ENCODE measurements around the gene PGR. TPM values are rescaled to one million over a fixed set of nuclear protein-coding genes. Genes with fewer than 3 reads are reported as not detected.
A peak's percentile ranks its signal among the peaks of the same experiment; 100 is the strongest.

Gene PGR
- total RNA-seq (ENCODE audit: insufficient read depth, low replicate concordance): 14.0 TPM

DNA sequence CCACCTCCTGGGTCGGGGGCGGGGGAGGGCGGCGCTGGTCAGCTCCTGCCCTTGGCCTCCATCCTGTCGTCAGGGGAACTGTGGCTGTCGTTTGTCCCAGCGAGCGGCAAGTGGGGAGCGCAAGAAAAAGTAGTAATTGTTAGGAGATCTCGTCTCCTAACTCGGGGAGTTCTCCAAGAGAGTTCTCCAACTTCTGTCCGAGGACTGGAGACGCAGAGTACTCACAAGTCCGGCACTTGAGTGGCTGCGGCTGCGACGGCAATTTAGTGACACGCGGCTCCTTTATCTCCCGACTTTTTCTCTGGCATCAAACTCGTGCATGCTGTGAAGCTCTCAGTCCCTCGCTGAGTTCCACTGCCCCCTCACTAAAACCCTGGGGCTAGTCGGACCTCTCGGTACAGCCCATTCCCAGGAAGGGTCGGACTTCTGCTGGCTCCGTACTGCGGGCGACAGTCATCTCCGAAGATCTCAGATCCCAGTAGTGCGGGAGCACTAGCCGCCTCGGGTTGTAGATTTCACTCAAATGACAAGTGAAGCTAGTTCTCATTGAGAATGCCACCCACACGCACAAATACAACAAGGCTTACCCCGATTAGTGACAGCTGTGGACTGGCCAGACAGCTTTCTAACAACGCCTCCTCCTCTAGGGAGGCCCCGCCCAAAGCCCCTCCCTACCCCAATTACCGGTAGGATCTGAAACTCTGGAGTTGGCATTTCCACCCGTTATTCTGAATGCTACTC is at the start of gene PGR:
Gene PGR (minus strand): TSS at position 611 of the 741 bp plus-strand sequence. CDS start 743 bp downstream, outside the sequence.
- DNase-seq (ENCODE audit: low spot score): peak; percentile 26

DNA sequence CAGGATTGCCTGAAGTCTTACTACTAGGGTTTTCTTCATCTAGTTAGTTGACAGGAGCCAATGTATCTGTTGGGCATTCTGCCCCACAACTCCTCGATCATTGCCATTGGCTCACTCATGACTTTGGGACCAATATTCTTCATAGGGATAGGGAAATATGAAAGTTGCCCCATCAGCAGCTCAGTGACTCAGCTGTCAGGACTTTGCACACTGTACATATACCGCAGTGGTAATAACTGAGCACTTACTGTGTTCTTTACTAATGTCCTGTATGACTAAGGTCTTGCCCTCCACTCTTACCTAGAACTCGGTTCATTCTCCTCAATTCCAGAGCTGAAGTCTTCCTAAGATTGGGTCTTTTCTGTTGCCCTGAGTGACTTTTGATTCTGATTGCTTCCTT is 46.8 kb upstream of the PGR start:
- no peak for DNase-seq (ENCODE audit: low spot score)

DNA sequence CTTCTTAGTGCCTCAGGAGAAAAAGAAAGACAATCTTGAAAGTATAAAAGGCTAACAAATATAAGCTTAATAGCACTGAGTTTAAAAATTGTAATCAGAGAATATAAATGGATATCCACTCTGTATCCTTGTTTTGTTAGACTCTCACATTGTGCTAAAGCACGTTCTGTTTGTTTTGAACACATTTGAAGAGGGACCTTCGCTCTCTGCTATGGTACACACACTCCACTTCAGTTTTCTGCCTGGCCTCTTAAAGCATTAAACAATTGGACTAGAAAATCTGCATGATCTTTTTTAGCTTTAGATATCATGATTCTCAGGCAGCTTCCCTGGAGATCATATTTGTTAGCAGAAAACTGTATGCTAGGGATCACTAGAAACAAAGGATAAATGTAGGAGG is 40.3 kb upstream of the PGR start:
- no peak for DNase-seq (ENCODE audit: low spot score)

DNA sequence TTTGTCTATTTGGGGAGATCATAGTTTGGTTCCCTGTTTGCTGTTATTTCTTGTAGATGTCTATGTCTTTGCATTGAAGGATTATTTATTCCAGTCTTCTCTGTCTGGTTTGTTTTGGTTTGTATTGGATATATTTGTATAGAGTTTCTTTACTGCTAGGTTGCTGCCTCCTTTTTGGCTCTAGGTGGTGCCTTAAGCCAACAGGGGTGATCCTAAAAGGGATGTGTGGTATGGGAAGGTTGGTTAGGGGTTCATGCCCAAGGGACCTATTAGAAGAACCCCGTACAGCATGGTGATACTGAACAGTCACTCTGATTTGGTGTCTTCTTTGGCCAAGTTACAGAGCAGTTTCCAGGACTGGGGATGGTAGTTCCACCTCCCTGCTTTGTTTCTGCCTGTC is 36.4 kb upstream of the PGR start:
- no peak for DNase-seq (ENCODE audit: low spot score)

DNA sequence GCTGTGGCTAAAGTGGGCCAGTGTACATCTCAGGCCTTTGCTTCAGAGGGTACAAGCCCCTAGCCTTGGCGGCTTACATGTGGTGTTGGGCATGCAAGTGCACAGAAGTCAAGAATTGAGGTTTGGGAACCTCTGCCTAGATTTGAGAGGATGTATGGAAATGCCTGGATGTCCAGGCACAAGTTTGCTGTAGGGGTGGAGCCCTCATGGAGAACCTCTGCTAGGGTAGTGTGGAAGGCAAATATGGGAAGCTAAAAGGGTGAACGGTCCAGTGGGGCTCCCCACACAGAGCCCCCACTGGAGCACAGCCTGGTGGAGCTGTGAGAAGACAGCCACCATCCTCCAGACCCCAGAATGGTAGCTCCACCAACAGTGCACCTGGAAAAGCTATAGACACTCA is 28.5 kb upstream of the PGR start:
- DNase-seq (ENCODE audit: low spot score): no peak

DNA sequence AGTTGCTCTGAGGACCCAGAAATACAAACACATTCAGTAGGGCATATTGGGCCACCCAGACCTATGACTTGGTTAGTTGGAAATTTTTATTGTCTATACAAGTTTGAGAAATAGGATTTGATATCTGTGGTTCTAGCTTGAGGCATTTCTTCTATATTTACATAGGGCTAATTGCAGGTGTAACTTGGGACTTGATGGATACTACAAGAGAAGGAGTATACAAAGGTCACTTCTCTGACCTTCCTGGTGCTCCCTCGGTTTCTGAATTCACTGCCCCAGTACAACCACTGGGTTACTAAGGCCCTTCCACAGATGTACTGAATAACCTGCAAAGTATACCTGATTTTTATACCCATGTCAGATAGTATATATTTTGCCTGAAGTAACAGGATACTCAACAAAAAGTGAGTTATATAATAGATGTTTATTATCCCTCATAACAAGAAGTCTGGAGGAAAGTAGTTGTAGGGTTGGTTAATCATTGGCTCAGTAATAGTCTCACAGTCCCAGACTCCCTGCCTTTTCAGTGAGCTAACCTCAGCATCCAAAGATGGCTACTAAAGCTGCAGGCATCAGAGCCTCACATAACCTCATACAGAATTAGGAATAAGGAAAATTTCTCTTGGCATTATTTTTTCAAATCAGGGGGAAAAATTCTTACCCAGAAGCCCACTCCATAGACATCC is 8.8 kb upstream of the PGR start:
- DNase-seq (ENCODE audit: low spot score): no peak

DNA sequence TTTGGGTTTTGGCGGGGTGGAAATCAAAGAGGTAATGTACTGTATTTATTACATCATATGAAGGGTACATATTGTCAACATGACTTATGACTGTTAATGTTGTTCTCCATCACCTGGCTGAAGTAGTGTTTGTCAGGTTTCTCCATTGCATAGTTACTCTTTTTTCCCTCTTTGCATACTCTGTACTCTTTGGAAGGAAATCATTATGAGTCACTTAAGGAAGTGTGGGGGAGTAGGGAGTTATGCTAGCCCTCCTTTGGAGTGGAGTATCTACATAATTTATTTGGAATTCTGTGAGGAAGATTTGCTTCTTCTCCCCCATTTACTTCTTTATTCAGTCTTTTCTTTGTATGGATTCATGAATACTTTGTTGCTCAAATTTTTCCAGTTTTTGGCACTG is 3.6 kb upstream of the PGR start:
- DNase-seq (ENCODE audit: low spot score): no peak

DNA sequence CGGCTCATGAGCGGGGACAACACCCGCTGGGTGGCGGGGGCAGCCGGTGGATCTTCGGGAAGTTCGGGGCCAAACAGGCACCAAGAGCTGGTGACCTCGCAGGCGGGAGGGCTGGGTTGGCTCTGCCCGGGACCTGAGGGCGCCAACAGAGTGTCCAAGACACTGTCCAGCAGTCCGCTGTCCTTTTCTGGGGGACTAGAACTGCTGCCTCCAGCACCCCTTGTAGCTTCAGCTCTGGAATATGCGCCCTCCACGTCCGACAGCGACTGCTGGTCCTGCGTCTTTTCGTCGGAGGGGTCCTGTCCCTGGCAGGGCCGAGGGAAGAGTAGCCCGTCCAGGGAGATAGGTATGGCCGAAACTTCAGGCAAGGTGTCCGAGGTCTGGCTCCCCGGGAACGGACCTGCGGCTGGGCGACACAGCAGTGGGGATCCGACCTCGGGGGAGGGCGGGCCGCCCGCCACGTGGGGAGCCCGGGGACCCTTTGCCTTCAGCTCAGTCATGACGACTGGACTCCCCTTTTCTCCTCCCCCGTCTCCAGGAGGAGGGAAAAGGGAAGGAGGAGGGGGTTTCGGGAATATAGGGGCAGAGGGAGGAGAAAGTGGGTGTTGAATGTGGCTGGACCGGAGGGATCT is 926 bp downstream of the PGR start:
- no peak for DNase-seq (ENCODE audit: low spot score)

DNA sequence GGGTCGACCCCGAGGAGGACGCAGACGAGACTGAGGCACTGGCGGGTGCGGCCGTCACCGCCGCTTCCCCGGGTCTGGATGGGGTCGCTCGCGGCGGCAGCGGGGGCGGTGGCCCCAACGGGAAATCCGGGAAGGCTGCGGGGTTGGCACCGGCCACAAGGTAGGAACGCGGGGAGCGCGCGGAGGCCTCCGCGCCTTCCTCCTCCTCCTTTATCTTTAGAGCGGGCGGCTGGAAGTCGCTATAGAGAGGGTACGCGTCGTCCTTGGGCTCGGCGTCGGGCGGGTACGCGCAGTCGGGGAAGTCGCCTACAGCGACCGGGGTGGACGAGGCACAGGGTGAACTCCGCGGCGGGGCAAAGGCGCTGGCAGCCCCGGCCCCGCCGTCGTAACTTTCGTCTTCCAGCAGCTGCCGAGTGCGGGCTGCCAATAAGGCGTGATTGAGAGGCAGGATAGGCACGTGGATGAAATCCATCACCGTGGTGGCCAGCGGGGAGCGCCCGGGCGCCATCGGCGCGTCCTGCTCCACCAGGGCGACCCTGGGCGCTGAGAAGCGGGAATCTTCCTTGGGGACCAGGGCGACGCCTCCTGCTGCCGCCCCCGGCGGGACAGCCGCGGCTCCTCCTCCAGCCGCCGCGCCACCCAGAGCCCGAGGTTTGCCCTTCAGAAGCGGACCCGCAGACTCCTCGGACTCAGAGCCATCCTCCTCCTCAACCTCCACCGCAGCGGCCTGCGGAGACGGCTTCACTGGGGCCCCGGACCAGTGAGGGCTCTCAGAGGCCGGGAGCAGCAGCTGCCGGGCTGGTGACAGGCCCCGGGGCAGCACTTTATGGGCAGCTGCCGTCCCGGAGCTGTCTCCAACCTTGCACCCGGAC is 1.7 kb downstream of the PGR start:
- peak; percentile 10 for DNase-seq (ENCODE audit: low spot score)

DNA sequence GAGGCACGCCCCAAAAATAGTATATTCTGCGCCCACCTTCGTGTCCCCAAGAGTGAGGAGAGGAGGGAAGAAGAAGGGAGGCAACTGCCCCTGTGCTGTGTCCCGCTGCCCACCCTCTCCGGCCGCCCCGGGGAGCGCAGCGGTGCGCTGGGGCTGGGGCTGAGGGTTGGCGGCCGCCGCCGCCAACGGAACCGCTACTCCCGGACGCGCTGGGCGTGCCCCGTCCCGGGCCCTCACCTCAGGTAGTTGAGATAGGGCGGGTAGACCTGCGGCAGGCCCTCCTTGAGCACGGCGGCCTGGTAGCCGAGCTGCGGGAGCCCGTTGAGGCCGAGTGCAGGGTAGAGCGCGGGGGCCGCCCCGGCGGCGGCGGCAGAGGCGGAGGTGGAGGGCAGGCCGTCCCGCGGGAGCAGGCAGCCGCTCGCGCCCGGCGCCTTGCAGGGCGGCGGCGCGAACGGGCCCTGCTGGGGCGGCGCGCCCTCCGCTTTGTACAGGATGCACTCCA is 2.4 kb downstream of the PGR start:
- DNase-seq (ENCODE audit: low spot score): peak; percentile 13

DNA sequence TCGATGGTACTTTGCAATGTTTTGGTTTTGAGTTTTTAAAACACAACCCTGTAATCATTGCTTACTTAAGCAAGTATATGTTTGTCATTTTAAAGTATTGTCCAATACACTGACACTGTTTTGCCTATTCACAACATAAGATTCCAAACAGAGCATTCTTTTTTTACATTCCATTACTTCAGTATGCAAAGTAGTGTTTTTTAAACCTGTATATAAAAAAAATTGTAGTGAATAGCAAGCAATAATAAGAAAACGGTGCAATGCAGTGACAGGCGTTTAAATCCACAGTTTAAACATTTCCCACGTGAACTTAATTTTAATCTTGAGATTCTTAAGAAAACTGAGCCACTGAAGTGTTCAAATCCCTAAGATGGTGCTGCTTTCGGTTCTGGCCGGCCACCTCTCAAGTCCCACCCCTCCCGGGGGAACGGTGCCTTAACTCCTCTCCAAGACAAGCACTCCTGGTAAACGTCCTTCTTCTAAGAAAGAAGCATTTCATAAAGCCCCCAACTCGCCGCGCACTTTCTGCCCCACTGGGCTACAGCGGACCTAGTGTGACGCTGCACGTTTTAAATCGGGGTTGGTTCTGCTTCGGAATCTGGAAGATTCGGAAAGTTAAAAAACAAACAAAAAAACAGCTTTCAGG is 2.9 kb downstream of the PGR start:
- peak; percentile 44 for DNase-seq (ENCODE audit: low spot score)

DNA sequence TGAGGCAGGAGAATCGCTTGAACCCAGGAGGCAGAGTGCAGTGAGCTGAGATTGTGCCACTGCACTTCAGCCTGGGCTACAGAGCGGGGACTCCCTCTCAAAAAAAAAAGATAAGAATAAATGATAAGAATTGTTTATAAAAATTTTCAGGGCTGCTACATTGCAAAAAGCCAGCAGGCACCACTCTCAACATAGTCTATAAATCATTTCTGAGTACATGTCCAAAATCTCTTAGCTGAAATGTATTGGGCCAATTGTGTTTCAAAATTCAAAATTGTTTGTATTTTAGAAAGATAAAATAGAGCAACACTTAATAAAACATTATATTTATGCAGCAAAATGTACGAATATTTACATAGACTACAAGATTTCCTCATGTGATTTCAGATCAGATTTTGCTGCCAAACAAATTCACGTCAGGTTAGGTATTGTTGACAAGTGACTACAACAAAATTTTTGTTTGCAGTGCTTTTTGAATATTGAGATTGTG is 13.9 kb downstream of the PGR start:
- no peak for DNase-seq (ENCODE audit: low spot score)

DNA sequence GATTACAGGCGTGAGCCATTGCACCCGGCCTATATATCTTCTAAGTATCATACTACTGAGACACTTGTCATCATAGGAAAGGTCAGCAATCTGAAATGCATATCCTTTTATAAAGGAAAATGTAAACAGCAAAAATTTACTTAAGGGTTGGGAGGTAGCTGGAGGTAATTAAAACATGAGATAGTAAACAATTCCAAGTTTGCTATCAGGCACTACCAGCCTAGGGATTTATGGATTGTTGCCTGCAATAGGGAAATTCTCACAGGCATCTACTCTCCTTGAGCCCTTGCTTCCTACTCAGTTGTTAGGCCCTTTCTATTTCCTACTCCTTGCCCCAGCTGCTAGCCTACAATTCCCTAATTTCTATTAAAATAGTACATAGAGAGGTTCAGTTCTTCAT is 16.1 kb downstream of the PGR start:
- no peak for DNase-seq (ENCODE audit: low spot score)

DNA sequence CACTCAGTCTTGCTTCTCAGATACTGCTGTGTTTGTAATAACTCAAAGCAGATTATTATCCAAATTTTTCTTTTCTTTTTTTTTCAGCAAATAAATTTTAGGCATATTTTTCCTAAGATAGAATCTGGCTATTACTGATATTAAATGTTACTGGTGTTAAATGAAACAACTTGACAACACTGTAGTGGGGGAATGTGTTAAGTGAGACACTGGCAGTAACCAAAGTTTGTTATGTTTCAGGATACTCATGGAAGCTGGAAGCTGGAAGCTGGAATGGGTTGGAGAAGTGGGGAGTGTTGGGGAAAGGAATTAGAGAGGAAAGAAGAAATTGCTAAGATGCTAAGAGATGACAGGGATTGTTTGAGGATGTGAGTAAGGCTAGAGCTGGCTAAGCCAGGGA is 24.9 kb downstream of the PGR start:
- no peak for DNase-seq (ENCODE audit: low spot score)

DNA sequence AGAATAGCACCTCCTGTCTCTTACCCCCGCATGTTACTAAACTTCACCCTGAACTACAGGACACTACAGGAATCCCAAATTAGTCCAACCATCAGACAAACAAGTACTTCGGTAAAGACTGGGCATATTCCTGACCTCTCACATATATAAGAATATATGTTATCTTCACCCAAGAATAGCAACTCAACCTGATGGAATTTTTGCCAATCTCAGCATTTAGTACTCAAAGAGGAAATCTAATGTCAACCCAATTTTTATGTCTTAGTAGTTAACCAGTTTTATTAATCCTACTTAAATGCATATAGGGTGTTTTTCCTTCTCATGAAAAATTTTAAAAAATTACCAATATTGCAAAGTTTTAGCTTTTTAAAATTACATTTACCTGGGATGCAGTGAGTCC is 26.2 kb downstream of the PGR start:
- DNase-seq (ENCODE audit: low spot score): no peak

DNA sequence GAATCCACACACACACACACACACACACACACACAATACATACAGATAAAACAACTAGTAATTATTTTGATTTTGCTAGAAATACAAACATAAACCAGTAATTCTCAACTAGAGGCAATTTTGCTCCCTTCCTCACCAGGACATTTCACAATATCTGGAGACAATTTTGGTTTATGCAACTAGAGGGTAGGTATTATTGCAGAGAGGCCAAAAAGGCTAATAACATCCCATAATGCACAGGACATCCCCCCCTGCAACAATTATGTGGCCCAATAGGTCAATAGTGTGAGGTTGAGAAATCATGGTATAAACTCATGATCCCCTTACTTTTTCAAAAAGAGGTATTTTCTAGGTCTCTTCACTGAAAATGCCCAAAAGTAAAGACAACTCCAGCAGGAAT is 29.0 kb downstream of the PGR start:
- no peak for DNase-seq (ENCODE audit: low spot score)

DNA sequence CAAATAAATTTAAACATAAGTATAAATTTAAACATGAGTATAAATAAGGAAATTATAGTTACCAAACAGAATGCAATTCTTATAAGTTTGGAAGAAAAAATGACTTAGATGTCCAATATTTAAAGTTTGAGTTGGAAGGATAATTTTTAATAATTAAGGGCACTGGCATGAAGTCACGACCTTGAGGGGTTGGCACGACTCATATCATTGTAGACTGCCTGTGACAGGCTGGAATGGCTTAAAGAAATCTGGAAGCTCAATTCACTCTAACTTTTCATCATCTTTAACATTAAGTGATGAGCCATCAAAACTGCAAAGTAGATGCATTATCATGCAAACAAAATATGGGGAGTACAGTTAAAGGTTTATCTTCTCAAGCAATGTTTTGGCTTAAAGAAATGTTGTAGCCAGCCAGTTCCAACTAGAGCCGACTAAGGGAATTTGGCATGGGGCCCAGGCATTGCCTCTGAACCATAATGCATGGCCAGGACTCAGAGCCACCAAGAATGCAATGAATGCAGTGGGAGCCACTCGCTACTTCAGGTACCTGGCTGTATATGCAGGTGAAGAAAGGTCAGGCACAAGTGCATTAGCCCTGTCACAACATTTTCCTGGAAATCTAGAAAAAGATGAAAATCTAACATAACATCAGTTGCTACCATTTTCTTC is 33.4 kb downstream of the PGR start:
- DNase-seq (ENCODE audit: low spot score): peak; percentile 17

DNA sequence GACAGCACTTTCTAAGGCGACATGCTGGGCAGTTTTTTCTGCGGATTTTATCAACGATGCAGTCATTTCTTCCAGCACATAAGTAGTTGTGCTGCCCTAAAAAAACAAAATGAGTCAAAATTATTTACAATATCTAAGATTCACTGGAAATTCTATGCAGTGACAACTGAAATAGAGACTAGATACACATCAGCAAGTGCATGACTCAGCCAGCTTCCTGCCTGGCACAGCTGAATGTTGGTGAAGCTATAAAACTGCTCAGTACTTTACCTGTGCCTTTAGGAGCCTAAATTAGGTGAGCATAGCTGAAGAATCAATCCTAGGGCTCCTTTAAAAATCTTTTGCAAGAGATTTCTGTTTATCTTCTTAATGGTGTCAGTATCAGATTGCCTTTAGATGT is 37.8 kb downstream of the PGR start:
- no peak for DNase-seq (ENCODE audit: low spot score)

DNA sequence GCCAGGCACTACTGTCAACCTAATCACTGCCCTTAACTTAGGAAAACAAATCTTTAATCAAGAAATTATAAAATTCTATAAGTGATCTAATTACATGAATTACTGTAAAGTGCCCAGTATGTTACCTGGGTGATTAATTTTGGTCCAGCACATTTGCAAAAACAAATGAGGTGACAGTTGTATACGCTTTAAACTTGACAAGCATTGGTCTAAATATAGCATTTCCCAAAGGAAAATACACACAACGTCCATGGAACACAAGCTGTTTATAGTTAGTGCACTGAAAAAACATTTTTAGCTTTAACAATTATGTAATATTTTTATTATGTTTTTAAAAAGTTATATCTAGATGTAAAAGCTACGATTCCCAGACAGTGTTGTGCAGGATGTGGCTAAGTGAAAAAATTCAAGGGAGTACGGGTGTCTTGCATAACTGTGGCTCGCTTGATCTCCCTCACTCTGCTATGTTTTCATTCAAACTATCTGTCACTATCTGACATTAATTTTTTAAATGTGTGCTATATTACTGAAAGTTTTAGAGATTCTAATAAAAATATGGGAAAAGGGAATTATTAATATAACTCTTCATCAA is 38.8 kb downstream of the PGR start:
- no peak for DNase-seq (ENCODE audit: low spot score)

DNA sequence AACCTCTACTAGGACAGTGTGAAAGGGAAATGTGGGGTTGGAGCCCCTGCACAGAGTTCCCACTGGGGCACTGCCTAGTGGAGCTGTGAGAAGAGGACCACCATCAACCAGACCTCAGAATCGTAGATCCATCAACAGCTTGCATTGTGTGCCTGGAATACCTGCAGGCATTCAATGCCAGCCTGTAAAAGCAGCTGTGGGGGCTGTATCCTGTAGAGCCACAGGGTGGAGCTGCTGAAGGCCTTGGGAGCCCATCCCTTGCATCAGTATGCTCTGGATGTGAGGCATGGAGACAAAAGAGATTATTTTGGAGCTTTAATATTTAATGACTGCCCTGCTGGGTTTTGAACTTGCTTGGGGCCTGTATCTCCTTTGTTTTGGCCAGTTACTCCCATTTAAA is 46.3 kb downstream of the PGR start:
- DNase-seq (ENCODE audit: low spot score): no peak

All from umbilical cord (tissue), 2 donors.